Endothelial cell (in vitro differentiated cells): ENCODE data around the gene TSBP1. TPM values are rescaled to one million over a fixed set of nuclear protein-coding genes. Genes with fewer than 3 reads are reported as not detected.

Experiments
- DNase-seq: peaks from one replicate; pipeline ENCODE4 v3.0.0; 2021; ENCODE audit warnings: low spot score
- H3K27ac Mint-ChIP-seq: one replicate; pipeline ENCODE4 v1.8.0; 2021; ENCODE audit warnings: mixed read lengths, inconsistent platforms; ENCODE audit not compliant: unreplicated experiment
- H3K27me3 Mint-ChIP-seq: one replicate; pipeline ENCODE4 v1.8.0; 2021; ENCODE audit warnings: mild to moderate bottlenecking, moderate library complexity, mixed read lengths, inconsistent platforms; ENCODE audit not compliant: unreplicated experiment
- H3K36me3 Mint-ChIP-seq: one replicate; pipeline ENCODE4 v1.8.0; 2021; ENCODE audit warnings: mild to moderate bottlenecking, low read depth, mixed read lengths, inconsistent platforms; ENCODE audit not compliant: unreplicated experiment
- H3K4me1 Mint-ChIP-seq: one replicate; pipeline ENCODE4 v1.8.0; 2021; ENCODE audit warnings: mild to moderate bottlenecking, mixed read lengths, inconsistent platforms; ENCODE audit not compliant: unreplicated experiment
- H3K4me3 Mint-ChIP-seq: one replicate; pipeline ENCODE4 v1.8.0; 2021; ENCODE audit warnings: mild to moderate bottlenecking, mixed read lengths, inconsistent platforms; ENCODE audit not compliant: unreplicated experiment
- H3K9me3 Mint-ChIP-seq: one replicate; pipeline ENCODE4 v1.8.0; 2021; ENCODE audit warnings: mixed read lengths, inconsistent platforms; ENCODE audit not compliant: unreplicated experiment
- total RNA-seq: library from RNA; stranded (reverse); fragmentation: NEBNext Ultra II Directional; extraction: Animal tissue kit (Norgen Biotek cat#: 25700); gene quantifications from one replicate; pipeline ENCODE4 v1.2.1, GENCODE V29; 2021; ENCODE audit not compliant: unreplicated experiment
- TF ChIP-seq, protein P1 (sequence below): fragments of 200-600 bp; sonication (generic); IDR thresholded peaks from one replicate; pipeline ENCODE4 v1.5.0; 2021; ENCODE audit warnings: antibody characterized with exemption; ENCODE audit not compliant: unreplicated experiment

The TSBP1 gene
- total RNA-seq, 1 donor from 2014 or later, result not detected

DNA sequence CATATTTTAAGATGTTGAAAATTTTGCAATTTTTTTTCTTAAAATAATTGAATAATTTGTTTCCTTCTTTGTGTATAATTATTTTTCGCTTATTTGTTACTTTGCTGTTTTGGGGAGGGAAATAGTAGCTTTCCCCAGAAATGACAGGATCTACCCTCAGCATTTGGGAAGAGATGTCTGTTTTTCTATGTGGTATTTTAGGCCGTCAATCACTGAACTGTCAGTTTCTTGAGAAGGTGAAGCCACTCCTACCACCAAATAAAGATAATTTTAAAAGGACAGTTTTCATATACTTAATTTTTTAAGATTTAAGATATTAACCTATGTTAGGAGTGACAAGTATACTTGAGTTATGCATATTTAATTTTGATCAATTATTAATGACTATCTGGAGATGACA, 31.5 kb downstream of the TSBP1 start:
- DNase-seq, result no peak
- Mint-ChIP-seq H3K27me3 (no peaks in the 10 kb centered on the region), H3K9me3 (no peaks in the 10 kb centered on the region), H3K4me3 (no peak overlapping the region), H3K27ac (no peak overlapping the region), H3K4me1 (peaks cover 19% of the 10 kb centered on the region), H3K36me3 (no peaks in the 10 kb centered on the region)
- TF ChIP-seq, protein P1, sequence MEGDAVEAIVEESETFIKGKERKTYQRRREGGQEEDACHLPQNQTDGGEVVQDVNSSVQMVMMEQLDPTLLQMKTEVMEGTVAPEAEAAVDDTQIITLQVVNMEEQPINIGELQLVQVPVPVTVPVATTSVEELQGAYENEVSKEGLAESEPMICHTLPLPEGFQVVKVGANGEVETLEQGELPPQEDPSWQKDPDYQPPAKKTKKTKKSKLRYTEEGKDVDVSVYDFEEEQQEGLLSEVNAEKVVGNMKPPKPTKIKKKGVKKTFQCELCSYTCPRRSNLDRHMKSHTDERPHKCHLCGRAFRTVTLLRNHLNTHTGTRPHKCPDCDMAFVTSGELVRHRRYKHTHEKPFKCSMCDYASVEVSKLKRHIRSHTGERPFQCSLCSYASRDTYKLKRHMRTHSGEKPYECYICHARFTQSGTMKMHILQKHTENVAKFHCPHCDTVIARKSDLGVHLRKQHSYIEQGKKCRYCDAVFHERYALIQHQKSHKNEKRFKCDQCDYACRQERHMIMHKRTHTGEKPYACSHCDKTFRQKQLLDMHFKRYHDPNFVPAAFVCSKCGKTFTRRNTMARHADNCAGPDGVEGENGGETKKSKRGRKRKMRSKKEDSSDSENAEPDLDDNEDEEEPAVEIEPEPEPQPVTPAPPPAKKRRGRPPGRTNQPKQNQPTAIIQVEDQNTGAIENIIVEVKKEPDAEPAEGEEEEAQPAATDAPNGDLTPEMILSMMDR, result no peak

DNA sequence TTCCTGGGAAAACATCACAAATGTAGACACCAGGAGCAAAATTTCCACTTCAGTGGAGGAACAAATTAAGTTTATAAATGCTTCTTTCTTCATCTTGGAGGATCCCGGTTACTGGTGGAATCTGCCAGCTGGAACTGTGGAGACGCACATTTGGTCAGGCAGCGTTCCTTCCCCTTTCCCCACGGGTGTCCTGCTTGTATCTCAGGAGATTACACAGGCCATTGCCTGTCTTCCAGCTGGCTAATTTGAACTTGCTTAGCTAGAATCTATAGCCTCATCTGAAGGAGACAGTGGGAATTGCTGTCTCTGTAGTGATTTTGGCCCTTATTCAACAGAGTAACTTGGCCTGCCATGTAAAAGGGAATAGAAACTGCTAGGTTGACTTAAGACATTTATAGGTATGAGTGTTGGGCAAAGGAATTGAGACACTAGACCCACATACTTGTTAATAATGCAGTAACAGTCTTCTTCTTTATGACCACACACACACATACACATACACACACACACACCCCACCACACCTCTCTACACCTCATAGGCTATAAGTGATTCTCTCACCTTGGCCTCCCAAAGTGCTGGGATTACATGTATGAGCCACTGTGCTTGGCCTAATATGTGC, 34.4 kb downstream of the TSBP1 start:
- DNase-seq, result no peak
- no peaks in the 10 kb centered on the region for H3K27me3 Mint-ChIP-seq

DNA sequence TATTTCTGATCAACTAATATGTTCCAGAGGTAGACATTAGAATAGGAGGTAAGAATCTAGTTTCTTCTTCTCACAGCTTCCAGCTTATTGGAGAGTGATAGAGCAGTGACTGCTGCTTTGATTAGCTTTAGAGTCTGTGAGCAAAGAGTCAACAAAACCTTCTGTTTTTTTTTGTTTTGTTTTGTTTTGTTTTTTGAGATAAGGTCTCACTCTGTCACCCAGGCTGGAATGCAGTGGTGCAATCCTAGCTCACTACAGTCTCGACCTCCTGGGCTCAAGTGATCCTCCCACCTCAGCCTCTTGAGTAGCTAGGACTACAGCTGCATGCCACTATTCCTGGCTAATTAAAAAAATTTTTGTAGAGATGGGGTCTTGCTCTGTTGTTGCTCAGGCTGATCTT, 39.3 kb downstream of the TSBP1 start:
- DNase-seq, result no peak
- TF ChIP-seq, protein P1, result no peak
- Mint-ChIP-seq H3K4me1 (peaks cover 11% of the 10 kb centered on the region), H3K27me3 (no peaks in the 10 kb centered on the region), H3K36me3 (no peaks in the 10 kb centered on the region), H3K9me3 (no peaks in the 10 kb centered on the region), H3K27ac (no peak overlapping the region), H3K4me3 (no peak overlapping the region)

More for the DNA sequence above, 34.4 kb downstream of the TSBP1 start:
- H3K27ac Mint-ChIP-seq, result no peak overlapping the region
- H3K4me3 Mint-ChIP-seq, result no peak overlapping the region
- TF ChIP-seq, protein P1, result no peak
- peaks cover 16% of the 10 kb centered on the region for H3K4me1 Mint-ChIP-seq
- H3K36me3 Mint-ChIP-seq, result no peaks in the 10 kb centered on the region
- H3K9me3 Mint-ChIP-seq, result no peaks in the 10 kb centered on the region

DNA sequence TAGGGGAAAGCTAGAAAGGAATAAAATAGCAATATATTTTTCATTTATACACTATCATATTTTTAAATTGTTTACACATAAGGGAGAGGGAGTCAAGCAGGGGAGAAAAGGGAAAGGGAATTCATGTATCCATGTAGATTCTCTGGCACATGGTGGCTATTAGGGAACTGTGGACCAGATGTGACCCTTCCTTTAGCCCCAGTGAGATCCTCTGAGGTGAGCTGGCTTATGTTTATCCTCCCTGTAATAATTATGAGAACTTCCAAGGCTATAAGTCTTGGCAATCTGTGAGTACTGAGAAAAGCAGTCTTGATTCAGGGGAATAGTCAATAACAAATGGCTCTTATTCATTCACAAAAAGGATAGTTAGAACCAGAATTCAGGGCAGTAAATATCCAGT, 42.6 kb downstream of the TSBP1 start:
- H3K4me1 Mint-ChIP-seq, result peaks cover 14% of the 10 kb centered on the region
- no peak overlapping the region for H3K4me3 Mint-ChIP-seq
- TF ChIP-seq, protein P1, result no peak
- no peaks in the 10 kb centered on the region for H3K27me3 Mint-ChIP-seq
- no peaks in the 10 kb centered on the region for H3K9me3 Mint-ChIP-seq
- no peak for DNase-seq
- H3K27ac Mint-ChIP-seq, result no peak overlapping the region
- H3K36me3 Mint-ChIP-seq, result no peaks in the 10 kb centered on the region

DNA sequence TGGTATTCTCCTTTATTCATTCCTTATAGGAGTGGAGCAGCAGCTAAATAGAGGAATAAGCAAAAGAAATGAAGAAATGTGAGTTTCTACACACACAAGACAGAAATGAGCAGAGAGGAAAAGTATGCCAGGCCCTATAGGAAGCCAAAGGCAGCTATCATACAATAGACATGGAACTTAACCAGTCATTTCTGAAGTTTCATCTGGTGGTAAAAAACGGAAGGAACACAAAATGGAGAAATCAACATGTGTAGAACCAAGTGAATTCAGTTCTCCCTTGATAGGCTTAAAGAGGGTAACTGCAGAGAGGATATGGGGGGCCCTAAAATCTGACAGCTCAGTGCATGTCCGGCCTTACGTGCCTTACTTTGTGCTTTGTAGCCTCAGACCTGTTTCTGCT, 44.6 kb downstream of the TSBP1 start:
- H3K27me3 Mint-ChIP-seq, result no peaks in the 10 kb centered on the region
- TF ChIP-seq, protein P1, result no peak
- no peak overlapping the region for H3K27ac Mint-ChIP-seq
- H3K4me3 Mint-ChIP-seq, result no peak overlapping the region
- H3K4me1 Mint-ChIP-seq, result peaks cover 14% of the 10 kb centered on the region
- no peak for DNase-seq
- H3K9me3 Mint-ChIP-seq, result no peaks in the 10 kb centered on the region
- no peaks in the 10 kb centered on the region for H3K36me3 Mint-ChIP-seq
